IgD-negative memory B cell (primary cell): ENCODE results near the gene FBXO11. TPM values are rescaled to one million over a fixed set of nuclear protein-coding genes. Genes with fewer than 3 reads are reported as not detected.
A peak's percentile ranks its signal among the peaks of the same experiment; 100 is the strongest.
"Not testable (repeated sequence)": the region's sequence is repeated elsewhere in the genome, so short reads cannot be mapped to it uniquely, and the experiment has no call there.

Experiments
- H3K27ac Mint-ChIP-seq, 3 donors: one replicate each; pipeline ENCODE4 v1.8.0; 2020 to 2022; ENCODE audit warnings: mild to moderate bottlenecking in 3 of 3, mixed read lengths in 3 of 3, moderate library complexity in 1 of 3
- H3K27me3 Mint-ChIP-seq: one replicate; pipeline ENCODE4 v1.8.0; 2021; ENCODE audit warnings: mixed read lengths
- H3K36me3 Mint-ChIP-seq: one replicate; pipeline ENCODE4 v1.8.0; 2020; ENCODE audit warnings: mild to moderate bottlenecking, mixed read lengths
- H3K4me1 Mint-ChIP-seq, 3 donors: one replicate each; pipeline ENCODE4 v1.8.0; 2020 to 2022; ENCODE audit warnings: mixed read lengths in 3 of 3, mild to moderate bottlenecking in 1 of 3
- H3K4me3 Mint-ChIP-seq, 4 donors: one replicate each; pipeline ENCODE4 v1.8.0; 2020 to 2022; ENCODE audit warnings: mild to moderate bottlenecking in 4 of 4, mixed read lengths in 4 of 4, moderate library complexity in 3 of 4
- H3K9me3 Mint-ChIP-seq, 3 donors: one replicate each; pipeline ENCODE4 v1.8.0; 2020 to 2021; ENCODE audit warnings: mixed read lengths in 3 of 3, mild to moderate bottlenecking in 1 of 3
- polyA plus RNA-seq: library from polyadenylated mRNA; unstranded; fragments of 300-500 nt; fragmentation: Illumina TruSeq; gene quantifications from one replicate; pipeline ENCODE4 v1.2.3, GENCODE V29; 2021

Gene FBXO11
- polyA plus RNA-seq, 1 donor from 2014 or later: 10.2 TPM

DNA sequence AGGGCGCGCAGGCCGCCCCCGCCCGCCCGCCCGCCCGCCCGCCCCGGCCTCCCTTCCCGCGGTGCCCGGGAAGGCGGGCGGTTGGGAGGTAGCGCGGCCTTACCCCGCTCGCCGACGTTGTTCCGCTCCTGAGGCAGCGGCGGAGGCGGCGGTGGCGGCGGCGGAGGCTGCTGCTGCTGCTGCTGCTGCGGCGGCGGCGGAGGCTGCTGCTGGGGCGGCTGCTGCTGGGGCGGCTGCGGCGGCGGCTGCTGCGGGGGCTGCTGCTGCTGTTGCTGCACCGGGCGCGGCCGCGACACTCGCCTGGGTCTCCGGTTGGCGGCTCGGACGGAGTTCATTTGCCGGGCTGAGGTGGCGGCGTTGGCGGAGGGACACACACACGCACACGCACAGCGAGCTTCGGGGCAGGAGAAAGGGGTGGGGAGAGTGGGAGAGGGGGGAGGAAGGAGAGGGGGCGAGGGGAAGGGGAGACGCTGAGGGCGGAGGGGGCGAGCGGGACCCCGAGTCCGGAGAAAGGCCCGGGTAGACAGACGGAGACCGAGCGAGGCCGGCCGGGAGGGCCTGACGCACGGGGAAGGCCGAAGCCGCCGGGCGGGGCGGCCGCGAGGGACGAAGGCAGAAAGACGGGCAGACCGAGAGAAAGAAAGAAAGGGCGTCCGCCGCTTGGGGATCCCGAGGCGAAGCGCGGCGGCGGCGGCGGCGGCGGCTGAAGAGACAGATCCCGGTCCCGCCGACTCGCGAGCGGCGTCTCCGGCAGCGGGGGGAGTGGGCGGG is 727 bp downstream of the FBXO11 start:
- peaks cover 24 to 35% (median 26%) of the 10 kb centered on the region in 3 donors for H3K4me1 Mint-ChIP-seq
- peak overlapping the region; percentile 93 to 99 (median 95) for H3K27ac Mint-ChIP-seq
- no peaks in the 10 kb centered on the region for H3K27me3 Mint-ChIP-seq
- H3K4me3 Mint-ChIP-seq: peak overlapping the region; percentile 94 to 99 (median 97)
- no peaks in the 10 kb centered on the region for H3K36me3 Mint-ChIP-seq
- H3K9me3 Mint-ChIP-seq: no peaks in the 10 kb centered on the region

DNA sequence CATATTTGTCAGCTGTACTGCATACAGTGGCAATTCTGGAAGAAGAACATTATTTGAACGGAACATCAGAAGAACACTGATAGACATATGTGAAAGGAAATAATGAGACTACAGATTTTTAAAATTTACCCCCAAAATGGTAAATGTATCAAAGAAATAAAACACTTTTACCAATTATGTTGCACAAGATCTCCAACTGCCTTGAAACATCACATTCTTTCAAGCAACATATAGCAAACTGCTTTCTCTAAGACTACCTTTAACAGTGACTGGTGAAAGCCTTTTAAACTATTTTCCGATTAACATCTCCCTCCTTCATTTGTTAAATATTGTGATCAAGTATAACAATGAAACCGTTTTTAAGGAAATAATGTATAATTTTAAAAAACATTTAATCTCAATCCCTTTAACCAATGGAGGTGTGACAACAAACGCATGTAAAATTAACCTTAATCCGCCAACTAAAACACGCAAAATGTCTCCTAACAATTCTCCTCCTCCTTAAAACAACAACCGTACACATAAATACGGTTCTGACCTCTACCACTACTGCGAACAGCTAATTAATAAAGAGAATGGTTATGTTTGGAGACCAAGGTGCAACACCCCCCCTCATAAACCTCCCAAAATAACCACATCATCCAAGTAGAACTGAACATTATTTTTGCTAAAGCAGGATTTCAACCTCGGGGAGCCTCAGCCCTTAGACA is 2.4 kb downstream of the FBXO11 start:
- Mint-ChIP-seq H3K27ac (peak overlapping the region; percentile 93 to 99 (median 95)), H3K4me3 (peak overlapping the region; percentile 94 to 100 (median 97)), H3K36me3 (no peaks in the 10 kb centered on the region), H3K27me3 (peaks cover 1% of the 10 kb centered on the region), H3K4me1 (peaks cover 35 to 46% (median 36%) of the 10 kb centered on the region in 3 donors), H3K9me3 (no peaks in the 10 kb centered on the region)

DNA sequence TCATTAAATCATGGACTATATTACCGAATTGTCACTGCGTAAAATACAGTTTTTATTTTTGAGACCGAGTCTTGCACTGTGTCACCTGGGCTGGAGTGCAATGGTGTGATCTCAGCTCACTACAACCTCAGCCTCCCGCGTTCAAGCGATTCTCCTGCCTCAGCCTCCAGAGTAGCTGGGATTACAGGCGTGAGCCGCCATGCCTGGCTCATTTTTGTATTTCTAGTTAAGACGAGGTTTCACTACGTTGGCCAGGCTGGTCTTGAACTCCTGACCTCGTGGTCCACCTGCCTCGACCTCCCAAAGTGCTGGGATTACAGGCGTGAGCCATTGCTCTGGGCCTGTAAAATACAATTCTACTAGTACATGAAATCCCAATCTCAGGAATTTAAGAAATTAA is 4.4 kb downstream of the FBXO11 start:
- Mint-ChIP-seq H3K27ac (peak overlapping the region in 2 of 3 donors; percentile 11 to 57), H3K4me1 (peaks cover 44 to 53% (median 49%) of the 10 kb centered on the region in 3 donors), H3K4me3 (peak overlapping the region in 3 of 4 donors; percentile 23 to 94 (median 32))
- H3K9me3 Mint-ChIP-seq, H3K36me3 Mint-ChIP-seq, H3K27me3 Mint-ChIP-seq: not testable (repeated sequence)

DNA sequence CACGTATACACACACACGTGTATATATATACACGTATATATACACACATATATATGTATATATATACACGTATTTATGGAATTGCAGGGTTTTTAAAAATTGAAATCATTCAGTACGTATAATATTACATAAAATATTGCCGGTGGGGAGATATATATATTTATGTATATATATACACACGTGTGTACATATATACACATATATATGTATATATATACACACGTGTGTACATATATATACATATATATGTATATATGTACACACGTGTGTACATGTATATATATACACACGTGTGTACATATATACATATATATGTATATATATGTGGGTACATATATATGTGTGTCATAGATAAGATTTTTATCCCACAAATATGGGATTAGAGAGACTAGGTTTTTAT is 5.4 kb downstream of the FBXO11 start:
- Mint-ChIP-seq H3K4me1 (peaks cover 50 to 63% (median 59%) of the 10 kb centered on the region in 3 donors), H3K4me3 (no peak overlapping the region), H3K9me3 (no peaks in the 10 kb centered on the region), H3K36me3 (peaks cover 1% of the 10 kb centered on the region), H3K27me3 (peaks cover 1% of the 10 kb centered on the region), H3K27ac (no peak overlapping the region)

DNA sequence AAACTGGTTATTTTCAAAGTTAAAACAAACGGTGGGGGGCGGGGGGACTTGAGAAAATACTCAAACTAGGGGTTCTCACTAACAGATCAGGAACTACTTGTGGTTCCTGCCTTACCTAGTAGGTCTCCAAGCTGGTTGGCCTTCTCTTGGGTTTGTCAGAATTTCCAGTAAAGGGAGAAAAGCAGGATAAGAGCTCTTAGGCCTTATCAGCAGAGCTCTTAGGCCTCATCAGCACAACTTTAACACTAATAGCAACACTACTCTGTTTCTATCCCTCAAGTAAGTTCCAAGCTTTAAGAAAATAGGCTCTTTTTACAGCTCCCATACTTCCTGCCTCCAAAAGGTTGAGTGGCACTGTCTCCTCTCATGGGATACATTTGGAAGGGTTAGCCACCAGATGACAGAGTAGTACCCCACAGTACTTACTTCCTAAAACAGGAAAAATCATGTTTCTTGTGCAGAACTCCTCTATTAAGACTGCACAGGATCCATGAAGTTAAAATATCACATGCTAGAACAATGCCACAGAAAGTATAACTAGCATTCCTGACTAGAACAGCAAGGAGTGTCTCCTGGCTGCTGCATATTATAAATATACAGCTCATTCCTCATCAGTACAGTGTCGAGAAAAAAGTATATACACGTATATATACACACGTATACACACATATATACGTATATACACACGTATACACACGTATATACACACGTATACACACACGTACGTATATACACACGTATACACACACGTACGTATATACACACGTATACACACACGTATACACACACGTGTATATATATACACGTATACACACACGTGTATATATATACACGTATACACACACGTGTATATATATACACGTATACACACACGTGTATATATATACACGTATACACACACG is 6.1 kb downstream of the FBXO11 start:
- peak overlapping the region; percentile 42 to 83 (median 54) for H3K27ac Mint-ChIP-seq
- peak overlapping the region in 2 of 4 donors; percentile 23 to 79 for H3K4me3 Mint-ChIP-seq
- H3K4me1 Mint-ChIP-seq: peaks cover 52 to 65% (median 64%) of the 10 kb centered on the region in 3 donors
- peaks cover 1% of the 10 kb centered on the region for H3K36me3 Mint-ChIP-seq
- H3K9me3 Mint-ChIP-seq: no peaks in the 10 kb centered on the region
- H3K27me3 Mint-ChIP-seq: peaks cover 1% of the 10 kb centered on the region

DNA sequence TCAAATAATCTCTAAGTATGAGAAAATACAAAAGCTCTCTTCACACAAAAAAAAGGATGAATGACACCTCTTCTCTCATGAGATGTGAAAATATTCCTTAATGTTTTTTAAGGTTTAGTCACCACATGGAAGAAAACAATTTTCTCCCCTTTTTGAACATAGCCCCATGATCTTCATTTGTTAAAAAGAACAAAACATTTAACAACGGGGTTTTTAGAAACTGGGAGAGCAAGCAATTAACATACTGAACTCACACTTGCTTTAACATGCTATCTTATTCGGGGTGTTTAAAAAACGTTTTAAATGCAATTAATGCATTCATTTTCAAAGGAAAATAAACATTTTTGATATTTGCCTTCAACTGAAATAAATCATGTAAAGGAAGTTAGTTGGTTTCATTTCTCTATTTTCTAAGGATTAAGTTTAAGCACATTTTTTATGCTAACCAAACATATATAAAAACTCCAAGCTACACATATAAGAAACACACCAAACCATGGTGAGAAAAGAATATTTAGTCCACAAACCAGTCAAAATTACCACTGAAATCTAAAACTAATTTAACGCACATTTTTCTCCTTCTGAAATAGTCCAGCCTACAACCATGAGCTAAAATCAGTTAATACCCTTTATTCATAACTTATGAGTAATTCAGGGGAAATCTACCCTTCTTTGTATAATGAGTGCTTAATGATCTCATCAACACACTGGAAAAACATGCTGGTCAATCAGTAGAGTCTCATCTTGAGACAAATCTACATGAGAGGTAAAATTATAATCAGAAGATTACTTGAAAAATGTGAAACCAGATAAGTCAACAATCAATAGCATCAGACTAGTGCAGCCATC is 8.2 kb downstream of the FBXO11 start:
- H3K27me3 Mint-ChIP-seq: peaks cover 1% of the 10 kb centered on the region
- H3K9me3 Mint-ChIP-seq: no peaks in the 10 kb centered on the region
- H3K4me1 Mint-ChIP-seq: peaks cover 50 to 68% (median 66%) of the 10 kb centered on the region in 3 donors
- peak overlapping the region; percentile 60 to 90 (median 75) for H3K4me3 Mint-ChIP-seq
- peaks cover 1% of the 10 kb centered on the region for H3K36me3 Mint-ChIP-seq
- H3K27ac Mint-ChIP-seq: peak overlapping the region; percentile 76 to 81 (median 79)

DNA sequence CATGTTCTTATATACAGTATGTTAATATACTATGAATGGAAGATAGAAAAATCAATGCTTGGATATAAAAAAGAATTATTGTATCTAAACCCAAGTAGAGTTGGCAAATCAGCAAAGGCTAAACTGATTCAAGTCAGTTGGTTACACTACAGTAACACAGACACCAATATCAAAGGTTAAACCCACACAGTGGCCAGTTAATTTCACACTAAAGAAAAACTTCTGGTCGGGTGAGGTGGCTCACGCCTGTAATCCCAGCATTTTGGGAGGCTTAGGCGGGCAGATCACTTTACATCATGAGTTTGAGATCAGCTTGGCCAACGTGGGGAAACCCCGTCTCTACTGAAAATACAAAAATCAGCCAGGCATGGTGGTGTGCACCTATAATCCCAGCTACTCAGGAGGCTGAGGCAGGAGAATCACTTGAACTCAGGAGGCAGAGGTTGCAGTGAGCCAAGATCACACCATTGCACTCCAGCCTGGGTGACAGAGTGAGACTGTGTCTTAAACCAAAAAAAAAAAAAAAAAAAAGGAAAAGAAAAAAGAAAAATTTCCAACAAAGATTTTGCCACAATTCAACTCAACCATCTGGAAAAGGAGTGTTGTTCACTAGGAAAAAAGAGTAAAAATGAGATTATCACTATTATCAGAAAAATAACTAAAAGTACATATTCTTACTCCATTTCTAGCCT is 9.0 kb downstream of the FBXO11 start:
- H3K9me3 Mint-ChIP-seq, H3K36me3 Mint-ChIP-seq, H3K27me3 Mint-ChIP-seq: not testable (repeated sequence)
- H3K27ac Mint-ChIP-seq: peak overlapping the region; percentile 76 to 81 (median 79)
- H3K4me3 Mint-ChIP-seq: peak overlapping the region; percentile 60 to 90 (median 75)
- peaks cover 54 to 64% (median 59%) of the 10 kb centered on the region in 3 donors for H3K4me1 Mint-ChIP-seq

DNA sequence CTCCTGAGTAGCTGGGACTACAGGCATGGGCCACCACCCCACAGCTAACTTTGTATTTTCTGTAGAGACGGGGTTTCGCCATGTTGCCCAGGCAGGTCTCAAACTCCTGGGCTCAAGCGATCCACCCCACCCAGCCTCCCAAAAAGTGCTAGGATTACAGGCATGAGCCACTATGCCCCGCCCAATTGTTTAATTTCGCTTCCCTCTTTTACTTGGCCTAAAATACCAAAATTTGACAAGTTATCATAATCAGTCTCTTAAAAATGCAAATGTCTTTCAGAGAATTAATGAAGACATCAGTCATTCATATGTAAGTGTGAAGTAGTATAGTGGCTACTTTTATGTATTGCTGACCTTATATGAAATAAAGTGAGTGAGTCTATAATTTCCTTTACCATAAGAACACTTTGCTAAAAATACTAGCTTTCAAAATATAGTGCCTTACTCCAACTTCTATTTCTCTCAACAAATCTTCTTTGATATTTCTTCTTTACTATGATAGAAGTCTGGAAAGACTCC is 9.8 kb downstream of the FBXO11 start:
- Mint-ChIP-seq H3K36me3 (peaks cover 1% of the 10 kb centered on the region), H3K27me3 (peaks cover 1% of the 10 kb centered on the region), H3K27ac (peak overlapping the region; percentile 78 to 87 (median 79)), H3K4me1 (peaks cover 61 to 66% (median 61%) of the 10 kb centered on the region in 3 donors), H3K9me3 (no peaks in the 10 kb centered on the region), H3K4me3 (peak overlapping the region in 3 of 4 donors; percentile 27 to 74 (median 68))

DNA sequence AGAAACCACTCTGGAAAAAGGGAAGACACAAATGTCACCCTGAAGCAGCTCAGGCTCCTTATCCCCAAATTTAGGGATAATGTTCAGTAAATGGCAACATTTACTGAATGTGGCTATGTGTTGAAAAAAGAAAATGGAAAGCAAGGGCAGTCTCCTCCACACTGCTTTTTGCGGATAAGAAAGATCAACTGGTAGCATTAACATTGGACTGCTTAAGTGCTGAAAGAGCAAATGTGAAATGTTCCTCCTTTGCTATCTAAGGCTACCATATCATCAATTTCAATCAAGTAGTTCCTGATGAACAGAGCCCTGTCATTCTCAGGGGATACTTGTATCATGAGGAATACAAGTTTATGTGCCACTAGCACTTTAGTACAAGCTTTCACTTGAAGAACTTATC is 12.5 kb downstream of the FBXO11 start:
- Mint-ChIP-seq H3K9me3 (no peaks in the 10 kb centered on the region), H3K36me3 (peaks cover 1% of the 10 kb centered on the region), H3K4me3 (peak overlapping the region in 3 of 4 donors; percentile 10 to 24 (median 17)), H3K4me1 (peaks cover 60 to 67% (median 65%) of the 10 kb centered on the region in 3 donors), H3K27me3 (no peaks in the 10 kb centered on the region), H3K27ac (peak overlapping the region in 1 of 3 donors; percentile 19)

DNA sequence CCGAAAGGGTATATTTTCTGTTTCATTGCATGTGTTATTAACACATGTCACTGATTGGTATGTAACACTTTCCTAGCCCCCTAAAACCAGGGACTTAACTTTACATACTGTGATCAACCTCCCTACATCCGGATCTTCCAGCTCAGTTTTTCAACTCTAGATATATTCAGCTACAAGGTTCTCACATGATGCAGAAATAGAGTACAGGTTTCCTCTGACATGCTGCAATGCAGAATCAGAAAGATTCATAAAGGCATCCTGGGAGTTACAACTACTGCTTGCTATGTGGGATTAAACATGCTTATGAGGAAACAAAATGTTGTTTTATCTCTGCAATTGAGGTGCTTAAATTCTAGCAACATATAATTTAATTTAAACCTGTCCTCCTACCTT is 14.0 kb downstream of the FBXO11 start:
- Mint-ChIP-seq H3K4me3 (no peak overlapping the region), H3K9me3 (no peaks in the 10 kb centered on the region), H3K27me3 (no peaks in the 10 kb centered on the region), H3K27ac (no peak overlapping the region), H3K4me1 (peaks cover 55 to 63% (median 61%) of the 10 kb centered on the region in 3 donors), H3K36me3 (peaks cover 1% of the 10 kb centered on the region)

DNA sequence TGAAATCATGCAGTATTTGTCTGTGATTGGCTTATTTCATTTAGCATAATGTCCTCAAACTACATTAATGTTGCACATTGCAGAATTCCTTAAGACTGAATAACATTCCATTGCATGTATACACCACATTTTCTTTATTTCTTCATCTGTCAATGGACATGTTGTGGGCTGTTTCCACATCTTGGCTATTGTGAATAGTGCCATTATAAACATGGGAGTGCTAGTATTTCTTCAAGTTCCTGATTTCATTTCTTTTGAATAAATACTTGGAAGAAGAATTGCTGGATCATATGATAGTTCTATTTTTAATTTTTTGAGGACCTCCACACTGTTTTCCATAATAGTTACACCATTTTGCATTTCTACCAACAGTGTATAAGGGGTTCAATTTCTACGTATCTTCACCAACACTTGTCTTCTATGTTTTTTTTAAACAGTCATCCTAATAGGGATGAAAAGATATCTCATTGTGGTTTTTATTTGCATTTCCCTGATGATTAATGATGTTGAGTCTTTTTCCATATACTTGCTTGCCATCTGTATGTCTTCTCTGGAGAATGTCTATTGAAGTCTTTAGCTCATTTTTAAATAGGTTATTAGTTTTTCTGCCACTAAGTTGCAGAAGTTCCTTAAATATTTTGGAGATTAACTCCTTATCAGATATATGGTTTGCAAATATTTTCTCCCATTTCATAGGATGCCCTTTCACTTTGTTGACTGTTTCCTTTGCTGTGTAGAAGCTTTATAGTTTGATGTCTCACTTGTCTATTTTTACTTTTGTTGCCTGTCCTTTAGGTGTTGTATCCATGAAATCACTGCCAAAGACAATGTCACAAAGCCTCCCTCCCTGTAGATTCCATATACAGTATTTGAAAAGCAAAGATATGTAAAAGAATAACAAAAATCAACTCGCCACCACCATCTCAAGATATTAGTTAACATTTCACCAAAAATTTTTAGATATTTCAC is 14.6 kb downstream of the FBXO11 start:
- Mint-ChIP-seq H3K4me1 (peaks cover 48 to 56% (median 54%) of the 10 kb centered on the region in 3 donors), H3K27ac (peak overlapping the region in 2 of 3 donors; percentile 9 to 53), H3K36me3 (peaks cover 1% of the 10 kb centered on the region), H3K4me3 (no peak overlapping the region), H3K9me3 (no peaks in the 10 kb centered on the region), H3K27me3 (no peaks in the 10 kb centered on the region)

DNA sequence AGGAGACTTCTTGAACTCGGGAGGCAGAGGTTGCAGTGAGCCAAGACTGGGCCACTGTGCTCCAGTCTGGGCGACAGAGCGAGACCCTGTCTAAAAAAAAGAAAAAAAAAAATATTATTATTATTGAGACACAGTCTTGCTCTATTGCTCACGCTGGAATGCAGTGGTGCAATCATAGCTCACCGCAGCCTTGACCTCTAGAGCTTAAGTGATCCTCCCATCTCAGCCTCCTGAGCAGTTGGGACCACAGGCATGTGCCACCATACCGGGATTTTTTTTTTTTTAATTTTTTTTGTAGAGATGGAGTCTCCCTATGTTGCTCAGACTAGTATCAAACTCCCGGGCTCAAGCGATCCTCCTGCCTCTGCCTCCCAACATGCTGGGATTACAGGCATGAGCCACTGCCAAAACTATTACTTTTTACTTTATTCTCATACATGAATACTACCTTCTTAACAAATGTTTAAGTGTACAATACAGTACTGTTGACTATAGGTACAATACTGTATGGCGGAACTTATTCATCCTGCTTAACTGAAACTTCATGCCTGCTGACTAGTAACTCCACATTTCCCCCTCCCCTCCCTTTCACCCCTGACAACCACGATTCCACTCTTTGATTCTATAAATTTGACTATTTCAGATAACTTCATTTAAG is 15.5 kb downstream of the FBXO11 start:
- no peak overlapping the region for H3K4me3 Mint-ChIP-seq
- no peaks in the 10 kb centered on the region for H3K9me3 Mint-ChIP-seq
- no peaks in the 10 kb centered on the region for H3K27me3 Mint-ChIP-seq
- peak overlapping the region in 1 of 3 donors; percentile 53 for H3K27ac Mint-ChIP-seq
- peaks cover 41 to 49% (median 49%) of the 10 kb centered on the region in 3 donors for H3K4me1 Mint-ChIP-seq
- H3K36me3 Mint-ChIP-seq: no peaks in the 10 kb centered on the region
